Tibial nerve (tissue), 3 donors: ENCODE data around the gene RPUSD1.

Experiments used
- POLR2A ChIP-seq, 2 donors: fragments of 450-650 bp; IDR thresholded peaks; one replicate each; pipeline ENCODE4 v1.6.1; 2017; ENCODE audit warnings: antibody characterized with exemption in 2 of 2, mild to moderate bottlenecking in 2 of 2, moderate library complexity in 2 of 2
- TF ChIP-seq, protein P1 (sequence below), 5 experiments: fragments of 200-600 bp in 3 of 5; fragments of 450-650 bp in 2 of 5; sonication (generic) in 3 of 5; IDR thresholded peaks; one replicate each; pipeline ENCODE4 v1.5.1; 2016 to 2019; ENCODE audit warnings: antibody characterized with exemption in 5 of 5, mild to moderate bottlenecking in 3 of 5, moderate library complexity in 2 of 5

- no peak for TF ChIP-seq POLR2A (IDR thresholded peaks at IDR 0.05)
- TF ChIP-seq, protein P1, sequence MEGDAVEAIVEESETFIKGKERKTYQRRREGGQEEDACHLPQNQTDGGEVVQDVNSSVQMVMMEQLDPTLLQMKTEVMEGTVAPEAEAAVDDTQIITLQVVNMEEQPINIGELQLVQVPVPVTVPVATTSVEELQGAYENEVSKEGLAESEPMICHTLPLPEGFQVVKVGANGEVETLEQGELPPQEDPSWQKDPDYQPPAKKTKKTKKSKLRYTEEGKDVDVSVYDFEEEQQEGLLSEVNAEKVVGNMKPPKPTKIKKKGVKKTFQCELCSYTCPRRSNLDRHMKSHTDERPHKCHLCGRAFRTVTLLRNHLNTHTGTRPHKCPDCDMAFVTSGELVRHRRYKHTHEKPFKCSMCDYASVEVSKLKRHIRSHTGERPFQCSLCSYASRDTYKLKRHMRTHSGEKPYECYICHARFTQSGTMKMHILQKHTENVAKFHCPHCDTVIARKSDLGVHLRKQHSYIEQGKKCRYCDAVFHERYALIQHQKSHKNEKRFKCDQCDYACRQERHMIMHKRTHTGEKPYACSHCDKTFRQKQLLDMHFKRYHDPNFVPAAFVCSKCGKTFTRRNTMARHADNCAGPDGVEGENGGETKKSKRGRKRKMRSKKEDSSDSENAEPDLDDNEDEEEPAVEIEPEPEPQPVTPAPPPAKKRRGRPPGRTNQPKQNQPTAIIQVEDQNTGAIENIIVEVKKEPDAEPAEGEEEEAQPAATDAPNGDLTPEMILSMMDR (IDR thresholded peaks at IDR 0.05) = no peak
Observed at GRCh38 chr16:796296-797119, 8.3 kb upstream of the RPUSD1 start.
